Ovary (tissue), 3 donors: ENCODE data around the gene ANXA4.

Experiments used
- CTCF ChIP-seq, 3 donors: fragments of 450-650 bp in 2 of 3; fragments of 200-600 bp in 1 of 3; IDR thresholded peaks; one replicate each; pipeline versions ENCODE4 v1.5.1 to v1.8.0; 2016 to 2022; ENCODE audit warnings: antibody characterized with exemption in 3 of 3, mild to moderate bottlenecking in 1 of 3
- EP300 ChIP-seq: sonication (generic); formaldehyde crosslinking; IDR thresholded peaks from one replicate; pipeline ENCODE4 v1.6.1; 2017; ENCODE audit warnings: antibody characterized with exemption
- POLR2A ChIP-seq: fragments of 450-650 bp; IDR thresholded peaks from one replicate; pipeline ENCODE4 v1.6.1; 2017; ENCODE audit warnings: antibody characterized with exemption, mild to moderate bottlenecking, moderate library complexity
- donor health status: DM: no; HTN: no; CAD: no.

- no peak for TF ChIP-seq POLR2A
- no peak for TF ChIP-seq CTCF (IDR thresholded peaks at IDR 0.05)
- no peak for TF ChIP-seq EP300
These were observed 12.2 kb upstream of the ANXA4 start for GRCh38 chr2:69729781-69730180.
